HepG2 (cell line): ENCODE results near the gene ATG9A. TPM values are rescaled to one million over a fixed set of nuclear protein-coding genes. Genes with fewer than 3 reads are reported as not detected.

Experiments used
- POLR2A ChIP-seq, 2 experiments: IDR thresholded peaks; 2 replicates each; pipeline ENCODE4 v1.6.1; 2011; ENCODE audit warnings: low read depth in 2 of 2, low read length in 2 of 2, mild to moderate bottlenecking in 1 of 2, moderate library complexity in 1 of 2; ENCODE audit not compliant: insufficient read depth in 1 of 2
- TRIM22 ChIP-seq: fragments of 450-650 bp; IDR thresholded peaks from 2 replicates; pipeline ENCODE4 v1.6.1; 2017
- ZBTB46 ChIP-seq: sonication (generic); formaldehyde crosslinking; IDR thresholded peaks from 2 replicates; pipeline ENCODE4 v1.4.0; 2020; ENCODE audit warnings: mild to moderate bottlenecking, missing genetic modification reagents, borderline replicate concordance
- ZKSCAN5 ChIP-seq: sonication (generic); formaldehyde crosslinking; IDR thresholded peaks from 2 replicates; pipeline ENCODE4 v1.5.1; 2020; ENCODE audit warnings: mild to moderate bottlenecking, missing genetic modification reagents
- ZKSCAN8 ChIP-seq: IDR thresholded peaks from 2 replicates; pipeline ENCODE4 v1.6.1; 2016; ENCODE audit warnings: borderline replicate concordance, missing genetic modification reagents, missing compliant biosample characterization
- ZNF296 ChIP-seq: sonication (generic); formaldehyde crosslinking; conservative IDR thresholded peaks from 2 replicates; pipeline ENCODE4 v1.5.0; 2020; ENCODE audit warnings: mild to moderate bottlenecking, missing genetic modification reagents
- ZNF879 ChIP-seq: sonication (generic); formaldehyde crosslinking; IDR thresholded peaks from 2 replicates; pipeline ENCODE4 v1.8.1; 2023; ENCODE audit warnings: missing genetic modification reagents
- ZSCAN29 ChIP-seq: sonication (generic); formaldehyde crosslinking; conservative IDR thresholded peaks from 2 replicates; pipeline ENCODE4 v1.4.0; 2020; ENCODE audit warnings: mild to moderate bottlenecking, missing genetic modification reagents
- polyA plus RNA-seq, 8 experiments: library from polyadenylated mRNA; depleted of rRNA in 3 of 8; stranded (reverse) in 7 of 8; unstranded in 1 of 8; fragments of >200 nt; fragmentation: Illumina TruSeq in 4 of 8; extraction: Trizol in 4 of 8; gene quantifications; 2 replicates each; pipeline versions ENCODE4 v1.2.1 to v1.2.3, GENCODE V29; 2011 to 2016; ENCODE audit warnings: low read depth in 4 of 8, missing spikeins in 1 of 8, mixed read lengths in 1 of 8; ENCODE audit not compliant: insufficient read depth in 1 of 8
- total RNA-seq, 5 experiments: library from RNA; depleted of rRNA; stranded (reverse); fragments of >200 nt; fragmentation: Illumina TruSeq; extraction: Trizol; gene quantifications; 2 replicates each; pipeline ENCODE4 v1.2.3, GENCODE V29; 2016; ENCODE audit warnings: low read depth in 1 of 5
- TF ChIP-seq, protein P1 (sequence below): sonication (generic); formaldehyde crosslinking; IDR thresholded peaks from 2 replicates; pipeline ENCODE4 v1.5.0; 2020; ENCODE audit warnings: mild to moderate bottlenecking, missing genetic modification reagents
- TF ChIP-seq, protein P2 (sequence below): sonication (generic); formaldehyde crosslinking; IDR thresholded peaks from 2 replicates; pipeline ENCODE4 v1.5.0; 2020; ENCODE audit warnings: mild to moderate bottlenecking, missing genetic modification reagents, borderline replicate concordance
- TF ChIP-seq, protein P3 (sequence below): sonication (generic); formaldehyde crosslinking; conservative IDR thresholded peaks from 2 replicates; pipeline ENCODE4 v1.8.1; 2023; ENCODE audit warnings: missing genetic modification reagents

ATG9A gene
- total and polyA plus RNA-seq, 2 of the 13 experiments (the other 11 are each of a cell fraction or from before 2014, with no cell fraction given), result 35.0 to 131 TPM

GRCh38 chr2:219206328-219207133, 22.9 kb downstream of the ATG9A start, which contains the start of gene ZFAND2B (continued):
- TF ChIP-seq, protein P1, sequence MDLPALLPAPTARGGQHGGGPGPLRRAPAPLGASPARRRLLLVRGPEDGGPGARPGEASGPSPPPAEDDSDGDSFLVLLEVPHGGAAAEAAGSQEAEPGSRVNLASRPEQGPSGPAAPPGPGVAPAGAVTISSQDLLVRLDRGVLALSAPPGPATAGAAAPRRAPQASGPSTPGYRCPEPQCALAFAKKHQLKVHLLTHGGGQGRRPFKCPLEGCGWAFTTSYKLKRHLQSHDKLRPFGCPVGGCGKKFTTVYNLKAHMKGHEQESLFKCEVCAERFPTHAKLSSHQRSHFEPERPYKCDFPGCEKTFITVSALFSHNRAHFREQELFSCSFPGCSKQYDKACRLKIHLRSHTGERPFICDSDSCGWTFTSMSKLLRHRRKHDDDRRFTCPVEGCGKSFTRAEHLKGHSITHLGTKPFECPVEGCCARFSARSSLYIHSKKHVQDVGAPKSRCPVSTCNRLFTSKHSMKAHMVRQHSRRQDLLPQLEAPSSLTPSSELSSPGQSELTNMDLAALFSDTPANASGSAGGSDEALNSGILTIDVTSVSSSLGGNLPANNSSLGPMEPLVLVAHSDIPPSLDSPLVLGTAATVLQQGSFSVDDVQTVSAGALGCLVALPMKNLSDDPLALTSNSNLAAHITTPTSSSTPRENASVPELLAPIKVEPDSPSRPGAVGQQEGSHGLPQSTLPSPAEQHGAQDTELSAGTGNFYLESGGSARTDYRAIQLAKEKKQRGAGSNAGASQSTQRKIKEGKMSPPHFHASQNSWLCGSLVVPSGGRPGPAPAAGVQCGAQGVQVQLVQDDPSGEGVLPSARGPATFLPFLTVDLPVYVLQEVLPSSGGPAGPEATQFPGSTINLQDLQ (CRISPR knock-in tag), result 0 out of 2 replicates have a peak, but pooled peaks have one; percentile 17
- TF ChIP-seq ZKSCAN5 (no peak; the same call in 1 of the 2 replicates), TRIM22 (no peak), ZNF879 (CRISPR knock-in tag) (no peak; the same call in 1 of the 2 replicates), ZBTB46 (CRISPR knock-in tag) (no peak), POLR2A (IDR thresholded peaks at IDR 0.05; ENCODE audit: insufficient read depth in 1 of 2, low read depth in 2 of 2, low read length in 2 of 2) (peak in 1 of 2 experiments; percentile 97; a peak in 2 of 4 replicates), ZKSCAN8 (CRISPR knock-in tag) (peak; percentile 78; the same call in 1 of the 2 replicates), ZNF296 (CRISPR knock-in tag) (no peak), ZSCAN29 (CRISPR knock-in tag) (peak; percentile 74; the same call in 1 of the 2 replicates)
- TF ChIP-seq, protein P2, sequence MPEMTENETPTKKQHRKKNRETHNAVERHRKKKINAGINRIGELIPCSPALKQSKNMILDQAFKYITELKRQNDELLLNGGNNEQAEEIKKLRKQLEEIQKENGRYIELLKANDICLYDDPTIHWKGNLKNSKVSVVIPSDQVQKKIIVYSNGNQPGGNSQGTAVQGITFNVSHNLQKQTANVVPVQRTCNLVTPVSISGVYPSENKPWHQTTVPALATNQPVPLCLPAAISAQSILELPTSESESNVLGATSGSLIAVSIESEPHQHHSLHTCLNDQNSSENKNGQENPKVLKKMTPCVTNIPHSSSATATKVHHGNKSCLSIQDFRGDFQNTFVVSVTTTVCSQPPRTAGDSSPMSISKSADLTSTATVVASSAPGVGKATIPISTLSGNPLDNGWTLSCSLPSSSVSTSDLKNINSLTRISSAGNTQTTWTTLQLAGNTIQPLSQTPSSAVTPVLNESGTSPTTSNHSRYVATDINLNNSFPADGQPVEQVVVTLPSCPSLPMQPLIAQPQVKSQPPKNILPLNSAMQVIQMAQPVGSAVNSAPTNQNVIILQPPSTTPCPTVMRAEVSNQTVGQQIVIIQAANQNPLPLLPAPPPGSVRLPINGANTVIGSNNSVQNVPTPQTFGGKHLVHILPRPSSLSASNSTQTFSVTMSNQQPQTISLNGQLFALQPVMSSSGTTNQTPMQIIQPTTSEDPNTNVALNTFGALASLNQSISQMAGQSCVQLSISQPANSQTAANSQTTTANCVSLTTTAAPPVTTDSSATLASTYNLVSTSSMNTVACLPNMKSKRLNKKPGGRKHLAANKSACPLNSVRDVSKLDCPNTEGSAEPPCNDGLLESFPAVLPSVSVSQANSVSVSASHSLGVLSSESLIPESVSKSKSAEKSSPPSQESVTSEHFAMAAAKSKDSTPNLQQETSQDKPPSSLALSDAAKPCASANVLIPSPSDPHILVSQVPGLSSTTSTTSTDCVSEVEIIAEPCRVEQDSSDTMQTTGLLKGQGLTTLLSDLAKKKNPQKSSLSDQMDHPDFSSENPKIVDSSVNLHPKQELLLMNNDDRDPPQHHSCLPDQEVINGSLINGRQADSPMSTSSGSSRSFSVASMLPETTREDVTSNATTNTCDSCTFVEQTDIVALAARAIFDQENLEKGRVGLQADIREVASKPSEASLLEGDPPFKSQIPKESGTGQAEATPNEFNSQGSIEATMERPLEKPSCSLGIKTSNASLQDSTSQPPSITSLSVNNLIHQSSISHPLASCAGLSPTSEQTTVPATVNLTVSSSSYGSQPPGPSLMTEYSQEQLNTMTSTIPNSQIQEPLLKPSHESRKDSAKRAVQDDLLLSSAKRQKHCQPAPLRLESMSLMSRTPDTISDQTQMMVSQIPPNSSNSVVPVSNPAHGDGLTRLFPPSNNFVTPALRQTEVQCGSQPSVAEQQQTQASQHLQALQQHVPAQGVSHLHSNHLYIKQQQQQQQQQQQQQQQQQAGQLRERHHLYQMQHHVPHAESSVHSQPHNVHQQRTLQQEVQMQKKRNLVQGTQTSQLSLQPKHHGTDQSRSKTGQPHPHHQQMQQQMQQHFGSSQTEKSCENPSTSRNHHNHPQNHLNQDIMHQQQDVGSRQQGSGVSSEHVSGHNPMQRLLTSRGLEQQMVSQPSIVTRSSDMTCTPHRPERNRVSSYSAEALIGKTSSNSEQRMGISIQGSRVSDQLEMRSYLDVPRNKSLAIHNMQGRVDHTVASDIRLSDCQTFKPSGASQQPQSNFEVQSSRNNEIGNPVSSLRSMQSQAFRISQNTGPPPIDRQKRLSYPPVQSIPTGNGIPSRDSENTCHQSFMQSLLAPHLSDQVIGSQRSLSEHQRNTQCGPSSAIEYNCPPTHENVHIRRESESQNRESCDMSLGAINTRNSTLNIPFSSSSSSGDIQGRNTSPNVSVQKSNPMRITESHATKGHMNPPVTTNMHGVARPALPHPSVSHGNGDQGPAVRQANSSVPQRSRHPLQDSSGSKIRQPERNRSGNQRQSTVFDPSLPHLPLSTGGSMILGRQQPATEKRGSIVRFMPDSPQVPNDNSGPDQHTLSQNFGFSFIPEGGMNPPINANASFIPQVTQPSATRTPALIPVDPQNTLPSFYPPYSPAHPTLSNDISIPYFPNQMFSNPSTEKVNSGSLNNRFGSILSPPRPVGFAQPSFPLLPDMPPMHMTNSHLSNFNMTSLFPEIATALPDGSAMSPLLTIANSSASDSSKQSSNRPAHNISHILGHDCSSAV, result no peak
- TF ChIP-seq, protein P3, sequence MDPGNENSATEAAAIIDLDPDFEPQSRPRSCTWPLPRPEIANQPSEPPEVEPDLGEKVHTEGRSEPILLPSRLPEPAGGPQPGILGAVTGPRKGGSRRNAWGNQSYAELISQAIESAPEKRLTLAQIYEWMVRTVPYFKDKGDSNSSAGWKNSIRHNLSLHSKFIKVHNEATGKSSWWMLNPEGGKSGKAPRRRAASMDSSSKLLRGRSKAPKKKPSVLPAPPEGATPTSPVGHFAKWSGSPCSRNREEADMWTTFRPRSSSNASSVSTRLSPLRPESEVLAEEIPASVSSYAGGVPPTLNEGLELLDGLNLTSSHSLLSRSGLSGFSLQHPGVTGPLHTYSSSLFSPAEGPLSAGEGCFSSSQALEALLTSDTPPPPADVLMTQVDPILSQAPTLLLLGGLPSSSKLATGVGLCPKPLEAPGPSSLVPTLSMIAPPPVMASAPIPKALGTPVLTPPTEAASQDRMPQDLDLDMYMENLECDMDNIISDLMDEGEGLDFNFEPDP (CRISPR knock-in tag), result no peak
